ENCODE measurements around the gene SARS1.

GRCh38 chr1:109201123-109201703 is 12.5 kb upstream of the SARS1 start:
- TF ChIP-seq, protein P1, sequence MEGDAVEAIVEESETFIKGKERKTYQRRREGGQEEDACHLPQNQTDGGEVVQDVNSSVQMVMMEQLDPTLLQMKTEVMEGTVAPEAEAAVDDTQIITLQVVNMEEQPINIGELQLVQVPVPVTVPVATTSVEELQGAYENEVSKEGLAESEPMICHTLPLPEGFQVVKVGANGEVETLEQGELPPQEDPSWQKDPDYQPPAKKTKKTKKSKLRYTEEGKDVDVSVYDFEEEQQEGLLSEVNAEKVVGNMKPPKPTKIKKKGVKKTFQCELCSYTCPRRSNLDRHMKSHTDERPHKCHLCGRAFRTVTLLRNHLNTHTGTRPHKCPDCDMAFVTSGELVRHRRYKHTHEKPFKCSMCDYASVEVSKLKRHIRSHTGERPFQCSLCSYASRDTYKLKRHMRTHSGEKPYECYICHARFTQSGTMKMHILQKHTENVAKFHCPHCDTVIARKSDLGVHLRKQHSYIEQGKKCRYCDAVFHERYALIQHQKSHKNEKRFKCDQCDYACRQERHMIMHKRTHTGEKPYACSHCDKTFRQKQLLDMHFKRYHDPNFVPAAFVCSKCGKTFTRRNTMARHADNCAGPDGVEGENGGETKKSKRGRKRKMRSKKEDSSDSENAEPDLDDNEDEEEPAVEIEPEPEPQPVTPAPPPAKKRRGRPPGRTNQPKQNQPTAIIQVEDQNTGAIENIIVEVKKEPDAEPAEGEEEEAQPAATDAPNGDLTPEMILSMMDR (conservative IDR thresholded peaks at IDR 0.05 in 1 of 2, IDR thresholded peaks at IDR 0.05 in 1 of 2; ENCODE audit: low read depth in 1 of 2, low read length in 2 of 2), result peak; percentile 72 to 76
- TF ChIP-seq EZH2 (IDR thresholded peaks at IDR 0.05; ENCODE audit: low read length, missing control alignments), result no peak
